ENCODE results near the gene MICOS13. TPM values are rescaled to one million over a fixed set of nuclear protein-coding genes. Genes with fewer than 3 reads are reported as not detected.

The MICOS13 gene
- polyA plus RNA-seq, 1 of the 3 experiments (the other 2 are of a cell fraction) = 112 TPM

DNA sequence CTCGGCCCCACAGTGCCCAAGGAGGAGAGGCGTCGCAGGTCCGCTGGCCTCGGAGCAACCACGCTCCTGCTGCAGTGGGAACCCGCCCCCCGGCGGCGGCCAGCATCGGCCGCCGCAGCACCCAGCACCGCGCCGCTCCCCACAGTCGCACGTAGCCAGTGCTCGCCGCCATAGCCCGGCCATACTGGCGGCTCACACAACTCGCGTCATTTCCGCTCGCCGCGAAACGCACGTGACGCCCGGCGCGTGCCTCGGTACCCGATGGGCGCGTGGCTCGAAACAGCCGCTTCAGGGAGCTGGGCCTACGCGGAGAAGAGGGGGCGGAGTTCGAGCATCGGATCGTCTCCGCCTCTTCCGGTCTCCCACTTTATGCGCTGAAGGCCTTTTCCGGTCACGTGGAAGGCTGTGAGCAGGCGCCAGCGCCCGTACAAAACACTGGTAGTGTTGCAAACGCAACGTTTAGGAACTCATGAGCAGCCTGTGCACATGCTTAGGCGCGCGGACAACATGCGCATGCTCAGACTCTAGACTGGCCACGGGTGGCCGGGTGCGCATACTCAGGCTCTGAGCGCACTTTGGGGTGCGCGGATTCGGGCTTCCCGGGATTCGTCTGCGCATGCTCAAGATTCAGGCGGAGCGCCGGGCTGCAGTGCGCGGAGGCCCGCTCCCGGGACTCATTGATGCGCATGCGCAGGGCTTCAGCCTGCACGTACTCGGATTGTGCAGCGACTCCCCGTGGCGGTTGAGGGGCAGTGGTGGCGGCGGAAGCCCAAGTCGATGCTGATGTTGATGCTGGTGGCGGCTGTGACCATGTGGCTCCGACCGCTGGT, 39.9 kb upstream of the MICOS13 start, which contains the start of the genes CATSPERD and LONP1 (continued):
- TF ChIP-seq, protein P1, sequence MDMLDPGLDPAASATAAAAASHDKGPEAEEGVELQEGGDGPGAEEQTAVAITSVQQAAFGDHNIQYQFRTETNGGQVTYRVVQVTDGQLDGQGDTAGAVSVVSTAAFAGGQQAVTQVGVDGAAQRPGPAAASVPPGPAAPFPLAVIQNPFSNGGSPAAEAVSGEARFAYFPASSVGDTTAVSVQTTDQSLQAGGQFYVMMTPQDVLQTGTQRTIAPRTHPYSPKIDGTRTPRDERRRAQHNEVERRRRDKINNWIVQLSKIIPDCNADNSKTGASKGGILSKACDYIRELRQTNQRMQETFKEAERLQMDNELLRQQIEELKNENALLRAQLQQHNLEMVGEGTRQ (IDR thresholded peaks at IDR 0.05; ENCODE audit: borderline replicate concordance, low read depth, low read length) = peak; percentile 92
- TF ChIP-seq RAD21 (IDR thresholded peaks at IDR 0.05; ENCODE audit: low read length) = peak; percentile 41
- TF ChIP-seq FOXJ3 (CRISPR knock-in tag; IDR thresholded peaks at IDR 0.05) = no peak
- no peak for TF ChIP-seq GATA2 (CRISPR knock-in tag; IDR thresholded peaks at IDR 0.05)
- TF ChIP-seq, protein P2, sequence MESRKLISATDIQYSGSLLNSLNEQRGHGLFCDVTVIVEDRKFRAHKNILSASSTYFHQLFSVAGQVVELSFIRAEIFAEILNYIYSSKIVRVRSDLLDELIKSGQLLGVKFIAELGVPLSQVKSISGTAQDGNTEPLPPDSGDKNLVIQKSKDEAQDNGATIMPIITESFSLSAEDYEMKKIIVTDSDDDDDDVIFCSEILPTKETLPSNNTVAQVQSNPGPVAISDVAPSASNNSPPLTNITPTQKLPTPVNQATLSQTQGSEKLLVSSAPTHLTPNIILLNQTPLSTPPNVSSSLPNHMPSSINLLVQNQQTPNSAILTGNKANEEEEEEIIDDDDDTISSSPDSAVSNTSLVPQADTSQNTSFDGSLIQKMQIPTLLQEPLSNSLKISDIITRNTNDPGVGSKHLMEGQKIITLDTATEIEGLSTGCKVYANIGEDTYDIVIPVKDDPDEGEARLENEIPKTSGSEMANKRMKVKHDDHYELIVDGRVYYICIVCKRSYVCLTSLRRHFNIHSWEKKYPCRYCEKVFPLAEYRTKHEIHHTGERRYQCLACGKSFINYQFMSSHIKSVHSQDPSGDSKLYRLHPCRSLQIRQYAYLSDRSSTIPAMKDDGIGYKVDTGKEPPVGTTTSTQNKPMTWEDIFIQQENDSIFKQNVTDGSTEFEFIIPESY (IDR thresholded peaks at IDR 0.05; ENCODE audit: borderline replicate concordance, low read depth) = peak; percentile 47; the same call in 1 of the 2 replicates
- no peak; the same call in 1 of the 2 replicates for TF ChIP-seq NFIC (IDR thresholded peaks at IDR 0.05; ENCODE audit: borderline replicate concordance)
- TF ChIP-seq, protein P3, sequence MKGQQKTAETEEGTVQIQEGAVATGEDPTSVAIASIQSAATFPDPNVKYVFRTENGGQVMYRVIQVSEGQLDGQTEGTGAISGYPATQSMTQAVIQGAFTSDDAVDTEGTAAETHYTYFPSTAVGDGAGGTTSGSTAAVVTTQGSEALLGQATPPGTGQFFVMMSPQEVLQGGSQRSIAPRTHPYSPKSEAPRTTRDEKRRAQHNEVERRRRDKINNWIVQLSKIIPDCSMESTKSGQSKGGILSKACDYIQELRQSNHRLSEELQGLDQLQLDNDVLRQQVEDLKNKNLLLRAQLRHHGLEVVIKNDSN (IDR thresholded peaks at IDR 0.05; ENCODE audit: borderline replicate concordance, low read depth) = peak; percentile 96
- peak; percentile 76 for TF ChIP-seq ELF1 (IDR thresholded peaks at IDR 0.05)
- TF ChIP-seq, protein P4, sequence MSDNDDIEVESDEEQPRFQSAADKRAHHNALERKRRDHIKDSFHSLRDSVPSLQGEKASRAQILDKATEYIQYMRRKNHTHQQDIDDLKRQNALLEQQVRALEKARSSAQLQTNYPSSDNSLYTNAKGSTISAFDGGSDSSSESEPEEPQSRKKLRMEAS (IDR thresholded peaks at IDR 0.05; ENCODE audit: low read depth) = peak; percentile 99
- no peak for TF ChIP-seq FOXM1 (IDR thresholded peaks at IDR 0.05; ENCODE audit: low read depth)

DNA sequence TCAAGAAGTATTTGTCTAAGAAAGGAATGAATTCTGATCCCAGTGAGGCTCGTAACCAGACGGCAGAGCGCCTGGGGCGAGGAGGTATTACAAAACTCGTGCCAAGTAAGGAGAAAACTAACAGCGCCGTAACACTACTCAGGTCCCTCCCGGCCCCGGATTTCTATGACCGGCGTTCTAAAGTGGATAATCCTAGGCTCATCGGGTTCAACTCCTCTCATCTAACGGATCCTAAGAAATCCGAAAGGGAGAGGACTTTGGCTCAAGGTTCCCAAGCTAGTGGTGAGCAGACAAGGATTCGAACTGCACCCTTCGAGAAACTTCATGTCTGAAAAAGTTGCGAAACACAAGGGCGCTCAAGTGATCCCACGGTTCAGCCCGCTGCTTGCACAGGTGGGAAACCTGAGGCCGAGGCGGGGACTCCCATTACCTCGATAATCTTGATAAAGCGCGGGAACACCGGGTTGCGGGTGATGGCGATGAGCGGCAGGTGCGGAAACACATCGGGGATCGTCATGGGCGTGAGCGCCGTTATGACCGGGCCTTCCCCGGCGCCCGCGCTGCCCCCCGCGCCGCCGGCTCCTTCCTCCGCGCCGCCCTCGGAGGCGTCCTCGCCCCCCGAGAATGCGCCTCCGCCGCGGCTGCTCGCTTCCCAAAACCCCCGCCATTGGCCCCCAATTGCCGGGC, 39.1 kb upstream of the MICOS13 start:
- 1% methylated on average over 21 of the region's 58 CpGs for WGBS (ENCODE audit: low lambda C conversion rate)
- no peaks in the 10 kb centered on the region for H3K9me2 ChIP-seq
- H3K4me1 ChIP-seq (ENCODE audit: control insufficient read depth in 1 of 2, insufficient read depth in 2 of 2, low read depth in 1 of 2, low read length in 1 of 2) = peaks cover 10 to 13% of the 10 kb centered on the region in 2 experiments; a peak in 3 of 4 replicates
- no peak for TF ChIP-seq RAD21 (IDR thresholded peaks at IDR 0.05; ENCODE audit: low read length)
- CTCF ChIA-PET = interaction anchor here (0.7 to 4.1 kb wide), 10 partner anchors 11 to 99 kb away, joined by 3 to 31 read pairs (median 4); partner anchors contain the start of gene RPL36
- H3K36me3 ChIP-seq (replicated peaks in 1 of 2; ENCODE audit: control insufficient read depth in 1 of 2, insufficient read depth in 2 of 2, low read length in 1 of 2) = peaks cover 0 to 5% of the 10 kb centered on the region in 2 experiments
- no peaks in the 10 kb centered on the region for H3K27me3 ChIP-seq (ENCODE audit: insufficient read depth)
- peak overlapping the region; percentile 100 for H3K4me2 ChIP-seq
- peaks cover 13% of the 10 kb centered on the region for H3F3A ChIP-seq (replicated peaks; ENCODE audit: insufficient read depth)
- DNase-seq = no peak
- peak overlapping the region; percentile 90 to 97 for H3K27ac ChIP-seq (ENCODE audit: low read depth in 2 of 2, low read length in 1 of 2)
- no peak overlapping the region for H2AFZ ChIP-seq (ENCODE audit: low read depth)
- peak overlapping the region; percentile 84 to 95 for H3K4me3 ChIP-seq (ENCODE audit: low read depth in 2 of 2, low read length in 1 of 2)
- H3K9me3 ChIP-seq = no peaks in the 10 kb centered on the region
- POLR2A ChIA-PET = interaction anchor here (0.6 to 1.8 kb wide), 8 partner anchors 12 to 80 kb away, joined by 3 to 12 read pairs (median 4); partner anchors contain the start of gene RPL36
- H4K20me1 ChIP-seq (ENCODE audit: insufficient read depth) = peaks cover 18% of the 10 kb centered on the region
- peaks cover 54% of the 10 kb centered on the region for H3K79me2 ChIP-seq (ENCODE audit: insufficient read depth)
- peak overlapping the region; percentile 96 for H3K9ac ChIP-seq

All from SK-N-SH (cell line).